GM19467 (cell line): ENCODE data around the gene RBFOX1.

Experiments
- ATAC-seq: cut with Tn5 transposase; IDR thresholded peaks from one replicate; pipeline ENCODE4 v1.9.1; 2021; ENCODE audit warnings: mild to moderate bottlenecking, moderate library complexity; ENCODE audit not compliant: unreplicated experiment

Gene RBFOX1

GRCh38 chr16:7408700-7409365 lies 76.2 kb downstream of the RBFOX1 start:
- no peak for ATAC-seq

GRCh38 chr16:7419441-7419840 lies 86.8 kb downstream of the RBFOX1 start:
- ATAC-seq = no peak

- ATAC-seq = no peak
These were observed 87.4 kb downstream of the RBFOX1 start for GRCh38 chr16:7420079-7420478.

GRCh38 chr16:7420843-7421242 lies 88.2 kb downstream of the RBFOX1 start:
- ATAC-seq = no peak

DNA sequence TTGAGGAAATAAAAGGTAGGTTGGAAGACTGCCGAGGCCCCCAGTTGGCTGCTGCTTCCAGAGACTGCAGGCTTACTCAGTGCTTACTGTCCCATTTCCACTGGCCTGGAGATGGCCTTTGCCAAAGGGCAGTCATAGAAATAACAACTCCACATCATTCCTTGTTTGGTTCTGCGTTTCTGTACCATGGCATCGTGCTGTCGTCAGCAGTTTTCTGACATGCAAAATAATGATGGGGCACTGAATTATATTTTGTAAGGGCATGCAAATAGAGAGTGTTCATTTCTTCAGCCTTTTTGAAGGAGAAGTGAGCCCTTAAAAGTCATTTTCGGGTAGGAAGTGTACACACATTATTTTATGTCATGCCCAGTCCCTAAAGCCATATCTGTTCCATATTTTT lies 88.9 kb downstream of the RBFOX1 start:
- ATAC-seq = no peak

GRCh38 chr16:7422036-7422888 lies 89.6 kb downstream of the RBFOX1 start:
- no peak for ATAC-seq

DNA sequence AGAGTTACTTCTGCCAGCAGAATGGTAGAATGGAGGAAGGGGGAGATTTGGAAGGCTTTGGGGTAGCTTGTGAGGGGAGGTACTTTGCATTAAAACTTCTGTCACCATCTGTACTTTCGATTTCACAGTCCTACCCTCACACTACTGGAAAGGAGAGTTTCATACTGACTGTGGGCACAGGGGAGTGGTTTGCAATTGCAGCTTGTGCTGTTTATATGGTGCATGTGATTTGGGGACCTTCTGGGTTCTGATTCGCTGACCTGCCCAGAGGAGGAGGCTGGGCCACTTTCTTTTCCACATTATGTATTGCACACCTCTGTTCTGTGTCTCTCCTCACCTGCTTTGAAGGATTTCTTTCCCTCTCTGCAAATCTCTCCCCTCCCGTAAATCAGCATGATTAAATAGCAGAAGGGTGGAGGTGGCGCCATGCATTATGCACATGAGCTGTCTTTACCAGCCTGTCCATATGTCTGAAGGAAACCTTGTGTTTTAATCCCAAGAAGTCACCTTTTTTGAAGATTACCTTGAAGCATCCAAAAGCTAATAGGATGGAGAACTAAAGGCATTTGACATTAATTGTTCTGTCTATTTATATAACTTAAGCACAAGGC lies 90.9 kb downstream of the RBFOX1 start:
- no peak for ATAC-seq

DNA sequence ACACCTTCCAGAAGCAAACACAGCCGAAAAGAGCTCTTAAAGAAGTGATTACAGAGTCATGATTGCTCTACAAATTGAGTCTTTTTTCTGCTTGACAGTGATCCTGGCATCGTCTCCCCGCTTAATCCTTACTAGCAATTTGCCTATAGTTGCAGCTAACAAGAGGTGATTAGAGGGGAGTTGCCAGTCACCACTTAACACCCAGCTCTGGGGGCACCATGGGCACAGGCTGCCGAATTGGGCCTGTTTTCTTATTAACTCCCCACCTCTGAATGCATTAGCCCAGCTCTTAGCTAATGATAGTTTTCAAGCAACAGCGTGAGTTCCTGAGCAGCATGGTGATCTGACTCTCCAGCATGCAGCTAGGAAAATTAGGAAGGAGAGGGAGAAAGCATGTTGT lies 93.5 kb downstream of the RBFOX1 start:
- no peak for ATAC-seq

DNA sequence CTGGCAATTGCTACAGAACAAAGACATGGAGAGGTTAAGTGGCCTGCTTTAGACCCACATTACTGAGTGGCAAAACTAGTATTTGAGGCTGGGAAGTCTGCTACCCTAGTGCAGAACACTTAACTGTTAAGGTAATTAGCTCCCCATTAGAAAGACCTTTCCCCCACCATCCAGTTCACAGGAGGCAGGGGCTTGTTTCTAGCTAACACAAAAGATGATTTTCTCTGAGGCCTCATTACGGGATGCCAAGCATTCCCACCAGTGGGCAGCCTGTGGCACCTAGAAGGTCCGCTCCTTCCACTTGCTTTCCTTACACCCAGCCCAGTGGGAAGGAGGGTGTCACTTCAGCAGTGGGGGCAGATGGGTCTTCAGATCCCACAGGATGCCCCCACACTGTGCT lies 99.1 kb downstream of the RBFOX1 start:
- ATAC-seq = no peak

GRCh38 chr16:7436306-7436705 lies 103.7 kb downstream of the RBFOX1 start:
- no peak for ATAC-seq

DNA sequence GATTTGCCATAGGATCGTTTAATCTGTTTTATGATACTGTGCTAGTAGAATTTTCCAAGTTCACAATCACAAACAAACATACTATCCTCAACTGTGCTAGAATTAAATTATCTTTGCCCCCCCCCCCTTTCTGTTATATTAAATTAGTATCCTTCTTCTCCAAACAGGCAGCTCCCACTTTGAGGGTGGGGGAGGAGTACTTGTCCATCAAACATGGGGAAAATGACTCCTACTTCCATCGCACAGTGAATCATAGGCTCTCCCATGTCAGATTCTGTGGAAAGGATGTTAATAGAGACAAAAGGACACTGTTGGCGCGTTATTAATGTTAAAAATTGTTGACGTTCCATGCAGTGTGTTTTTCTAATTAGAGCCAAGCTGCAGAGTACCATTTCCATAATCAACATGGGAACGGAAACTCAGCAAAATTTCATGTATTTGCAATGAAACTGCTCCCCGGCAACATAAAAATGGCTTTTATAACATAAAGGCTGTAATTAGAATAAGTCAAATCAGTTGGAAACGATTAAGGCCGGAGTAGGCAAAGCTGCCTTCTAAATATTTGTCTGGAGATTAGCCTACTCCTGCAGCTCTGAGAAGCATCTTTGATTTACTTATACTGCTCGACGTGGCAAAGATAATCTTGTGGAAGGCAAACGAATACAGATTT lies 104.6 kb downstream of the RBFOX1 start:
- no peak for ATAC-seq

DNA sequence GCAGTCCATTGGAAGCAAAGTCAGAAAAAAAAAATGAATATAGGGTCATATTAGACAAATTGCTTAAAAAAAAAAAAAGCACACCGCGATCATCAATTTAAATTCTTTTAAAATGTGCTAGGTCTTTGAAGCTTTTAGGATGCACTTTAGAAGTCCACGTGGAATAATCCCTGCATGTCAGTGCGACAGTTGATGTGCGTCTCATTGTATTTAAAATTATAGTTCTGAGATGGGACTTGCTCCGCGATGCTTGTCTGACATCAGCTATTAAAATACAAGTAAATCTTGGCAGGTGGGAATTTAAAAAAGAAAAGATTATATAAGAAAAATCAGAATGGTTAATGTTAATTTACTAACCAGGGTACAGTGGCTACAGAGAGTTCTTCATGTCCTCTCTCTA lies 105.2 kb downstream of the RBFOX1 start:
- ATAC-seq = no peak

DNA sequence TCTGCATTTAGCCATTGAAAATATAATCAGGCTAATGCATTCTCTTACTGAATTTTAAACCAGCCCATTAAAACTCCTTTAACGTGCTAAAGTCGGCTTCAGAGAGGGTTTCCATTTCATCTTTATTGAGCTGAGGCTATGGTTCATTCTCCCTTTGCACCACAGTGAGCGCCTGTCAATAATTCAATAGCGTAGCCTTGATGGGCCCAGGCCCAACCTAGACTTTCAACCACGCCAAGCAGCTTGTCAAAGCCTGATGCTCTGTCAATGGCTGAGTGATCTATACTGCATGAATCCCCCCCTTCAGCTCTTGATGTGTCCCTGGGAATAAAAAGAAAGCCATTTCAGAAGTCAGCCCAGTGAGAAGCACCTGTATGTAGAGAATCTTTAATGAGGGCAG lies 106.0 kb downstream of the RBFOX1 start:
- no peak for ATAC-seq

GRCh38 chr16:7439518-7439917 lies 106.9 kb downstream of the RBFOX1 start:
- ATAC-seq = no peak

GRCh38 chr16:7440886-7441400 lies 108.3 kb downstream of the RBFOX1 start:
- ATAC-seq = no peak

GRCh38 chr16:7442050-7442449 lies 109.4 kb downstream of the RBFOX1 start:
- no peak for ATAC-seq

GRCh38 chr16:7443142-7443541 lies 110.5 kb downstream of the RBFOX1 start:
- ATAC-seq = no peak

DNA sequence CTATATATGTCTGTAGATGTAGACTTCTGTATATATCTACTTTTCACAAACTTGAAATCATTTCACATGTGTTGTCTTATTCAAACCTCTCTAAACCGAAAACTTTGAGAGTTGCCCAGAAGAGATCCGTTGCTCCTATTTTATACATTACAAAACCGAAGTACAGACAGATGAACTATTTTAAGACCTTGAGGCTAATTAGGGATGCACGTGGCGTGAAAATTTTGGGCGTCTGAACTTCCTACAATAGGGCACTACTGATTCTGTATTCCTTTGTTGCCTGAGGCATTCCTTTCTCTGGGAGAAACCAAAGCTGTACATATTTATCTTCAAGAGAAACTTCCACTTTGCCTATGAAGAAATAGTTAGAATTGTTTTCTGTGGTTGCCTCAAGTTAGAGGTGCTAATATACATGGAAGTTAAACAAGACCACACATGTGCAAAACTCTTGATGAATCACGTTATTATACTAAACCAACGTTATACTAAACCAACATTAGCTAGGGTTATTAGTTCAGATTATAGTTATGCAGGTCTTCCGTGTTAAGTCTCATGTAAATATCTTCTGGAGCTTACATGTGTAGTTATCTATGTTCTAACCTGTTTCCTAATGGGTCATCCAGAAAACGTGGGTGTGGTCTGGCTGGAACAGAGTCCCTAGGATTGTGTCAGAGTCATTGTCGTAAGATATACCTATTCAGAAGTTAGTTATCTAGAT lies 111.2 kb downstream of the RBFOX1 start:
- no peak for ATAC-seq

GRCh38 chr16:7449306-7449705 lies 116.7 kb downstream of the RBFOX1 start:
- no peak for ATAC-seq

DNA sequence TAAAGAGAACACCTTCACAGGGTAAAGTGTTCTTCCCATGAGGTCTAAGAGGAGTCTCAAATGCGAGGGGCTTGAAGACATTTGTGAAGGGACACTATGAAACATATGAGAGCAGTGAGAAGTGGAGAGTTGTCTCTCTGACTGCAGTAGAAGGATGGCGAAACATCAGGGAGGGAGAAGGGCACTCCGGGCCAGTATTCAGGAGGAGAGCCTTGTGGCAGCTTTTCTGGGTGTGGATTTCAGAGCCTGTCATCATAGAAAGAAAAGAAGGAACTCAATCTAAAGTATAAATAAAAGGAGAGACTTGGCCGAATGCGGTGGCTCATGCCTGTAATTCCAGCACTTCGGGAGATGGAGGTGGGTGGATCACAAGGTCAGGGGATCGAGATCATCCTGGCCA lies 117.2 kb downstream of the RBFOX1 start:
- ATAC-seq = no peak

DNA sequence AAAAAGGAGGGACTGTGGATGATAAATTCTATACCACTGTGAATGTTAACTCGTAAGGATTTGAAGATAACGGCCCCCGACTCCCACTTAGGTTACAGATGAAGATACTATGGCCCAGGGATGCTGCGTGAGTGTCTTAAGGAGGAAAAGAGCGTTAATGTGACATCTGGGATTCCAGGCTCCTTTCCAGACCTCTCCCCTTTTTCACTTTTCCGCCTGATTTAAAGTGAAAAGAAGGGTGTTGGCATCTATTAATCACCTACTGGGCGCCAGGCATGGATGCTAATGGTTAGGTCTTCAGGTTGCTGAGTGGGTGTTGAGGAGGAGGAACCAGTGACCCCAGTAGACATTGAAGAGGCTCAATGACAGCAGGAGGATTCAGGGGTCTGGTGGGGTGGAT lies 117.8 kb downstream of the RBFOX1 start:
- no peak for ATAC-seq
